ENCODE results near the gene TDG. TPM values are rescaled to one million over a fixed set of nuclear protein-coding genes. Genes with fewer than 3 reads are reported as not detected.
"Not testable (repeated sequence)": the region's sequence is repeated elsewhere in the genome, so short reads cannot be mapped to it uniquely, and the experiment has no call there.

The TDG gene
- total RNA-seq, 1 donor from 2014 or later: 30.6 TPM

DNA sequence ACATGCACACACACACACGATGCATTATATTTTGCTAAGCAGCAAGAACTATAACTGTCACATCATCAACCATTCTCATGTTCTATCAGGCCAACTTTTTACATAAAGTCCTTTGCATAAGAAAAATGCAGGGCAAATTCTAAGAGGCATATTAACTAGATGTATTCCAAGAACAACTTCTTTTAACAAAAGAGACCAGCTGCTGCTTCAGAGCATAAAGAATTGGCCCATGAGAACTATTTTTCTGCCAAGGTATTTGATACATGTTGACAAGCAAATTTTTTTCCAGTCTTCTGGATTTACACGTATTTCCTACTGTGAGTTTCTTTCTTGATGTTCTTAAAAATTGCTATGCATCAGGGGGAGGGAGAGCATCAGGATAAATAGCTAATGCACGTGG is 57.1 kb downstream of the TDG start:
- no peak for DNase-seq (ENCODE audit: low read depth in 2 of 2)

DNA sequence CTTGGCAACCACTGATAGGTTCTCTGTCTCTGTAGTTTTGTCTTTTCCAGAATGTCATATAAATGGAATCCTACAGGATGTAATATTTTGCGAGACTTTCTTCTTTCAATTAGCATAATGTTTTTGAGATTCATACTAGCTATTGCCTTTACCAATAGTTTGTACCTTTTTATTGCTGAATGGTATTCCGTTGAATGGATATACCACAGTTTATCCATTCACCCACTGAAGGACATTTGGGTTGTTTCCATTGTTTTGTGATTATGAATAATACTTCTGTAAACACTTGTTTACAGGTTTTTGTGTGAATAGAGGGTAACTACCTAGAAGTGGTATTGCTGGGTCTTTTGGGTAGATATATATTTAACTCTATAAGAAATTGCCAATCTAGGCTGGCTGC is 58.0 kb downstream of the TDG start:
- DNase-seq (ENCODE audit: low read depth in 2 of 2): no peak

DNA sequence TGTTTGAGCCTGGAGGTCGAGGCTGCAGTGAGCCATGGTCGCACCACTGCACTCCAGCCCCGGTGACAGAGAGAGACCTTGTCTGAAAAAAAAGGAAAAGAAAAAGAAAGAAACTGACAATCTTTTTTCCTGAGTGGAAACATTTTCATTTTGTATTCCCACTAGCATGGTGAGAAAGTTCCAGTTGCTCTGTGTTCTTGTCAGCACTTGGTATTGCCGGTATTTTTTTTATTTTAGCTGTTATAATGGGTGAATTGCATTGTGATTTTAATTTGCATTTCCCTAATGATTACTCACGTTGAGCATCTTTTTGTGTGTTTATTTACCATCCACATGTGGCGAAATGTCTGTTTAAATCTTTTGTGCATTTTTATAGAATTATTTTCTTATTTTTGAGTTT is 58.7 kb downstream of the TDG start:
- no peak for DNase-seq (ENCODE audit: low read depth in 2 of 2)

DNA sequence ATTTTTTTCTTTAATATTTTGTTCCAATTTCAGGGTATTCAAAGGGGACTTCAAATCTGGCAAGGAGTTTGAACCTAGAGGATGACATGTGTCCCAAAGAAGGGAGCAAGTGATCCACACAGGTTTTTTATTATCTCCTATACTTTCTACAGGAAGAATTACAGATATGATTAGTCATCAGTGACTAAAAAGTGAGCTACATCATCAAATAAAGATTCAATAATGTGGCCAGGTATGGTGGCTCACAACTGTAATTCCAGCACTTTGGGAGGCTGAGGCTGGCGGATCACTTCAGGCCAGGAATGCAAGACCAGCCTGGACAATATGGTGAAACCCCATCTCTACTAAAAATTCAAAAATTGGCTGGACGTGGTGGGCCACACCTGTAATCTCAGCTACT is 60.1 kb downstream of the TDG start:
- DNase-seq (ENCODE audit: low read depth in 2 of 2): no peak

DNA sequence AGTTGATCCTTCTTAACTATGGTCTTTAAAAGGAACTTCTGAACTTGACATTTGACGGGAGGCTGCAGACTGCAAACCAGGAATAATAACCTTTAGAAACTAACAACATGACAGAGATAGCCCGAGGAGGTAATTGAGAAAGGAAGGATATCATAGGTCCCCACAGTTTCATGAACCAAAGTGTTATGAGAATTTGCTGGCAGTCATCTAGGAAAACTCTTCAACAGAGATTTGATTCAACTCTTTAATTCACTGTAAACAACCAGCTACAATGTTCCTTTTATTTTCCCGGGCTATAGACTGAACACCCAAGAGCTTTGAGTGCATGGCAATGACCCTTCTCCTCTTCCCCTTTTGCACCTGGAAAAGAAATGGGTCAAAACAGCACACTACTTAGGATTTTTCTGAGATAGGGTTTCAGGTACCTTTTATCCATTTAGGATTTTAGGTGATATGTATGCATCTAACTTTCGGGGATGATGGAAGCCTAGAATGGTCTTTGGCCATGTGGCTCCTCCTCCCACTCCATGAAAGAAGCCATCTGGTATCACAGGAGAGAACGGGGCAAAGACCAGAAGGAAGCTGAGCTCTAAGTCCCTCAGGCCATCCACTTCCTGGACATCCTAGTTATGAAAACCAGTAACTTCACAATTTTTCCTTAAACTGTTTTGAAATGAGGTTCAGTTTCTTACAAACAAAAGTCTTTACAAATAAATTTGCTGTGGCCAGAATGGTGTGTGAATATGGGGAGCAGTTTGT is 61.3 kb downstream of the TDG start:
- DNase-seq (ENCODE audit: low read depth in 2 of 2): no peak

DNA sequence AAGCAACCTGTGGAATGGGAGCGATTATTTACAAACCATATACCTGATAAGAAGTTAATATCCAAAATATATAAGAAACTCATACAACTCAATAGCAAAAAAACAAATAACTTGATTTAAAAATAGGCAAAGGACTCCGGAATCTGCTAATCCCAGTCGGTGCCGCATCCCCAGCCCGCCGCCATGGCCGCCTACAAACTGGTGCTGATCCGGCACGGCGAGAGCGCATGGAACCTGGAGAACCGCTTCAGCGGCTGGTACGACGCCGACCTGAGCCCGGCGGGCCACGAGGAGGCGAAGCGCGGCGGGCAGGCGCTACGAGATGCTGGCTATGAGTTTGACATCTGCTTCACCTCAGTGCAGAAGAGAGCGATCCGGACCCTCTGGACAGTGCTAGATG is 64.9 kb downstream of the TDG start:
- DNase-seq (ENCODE audit: low read depth in 2 of 2): not testable (repeated sequence)

DNA sequence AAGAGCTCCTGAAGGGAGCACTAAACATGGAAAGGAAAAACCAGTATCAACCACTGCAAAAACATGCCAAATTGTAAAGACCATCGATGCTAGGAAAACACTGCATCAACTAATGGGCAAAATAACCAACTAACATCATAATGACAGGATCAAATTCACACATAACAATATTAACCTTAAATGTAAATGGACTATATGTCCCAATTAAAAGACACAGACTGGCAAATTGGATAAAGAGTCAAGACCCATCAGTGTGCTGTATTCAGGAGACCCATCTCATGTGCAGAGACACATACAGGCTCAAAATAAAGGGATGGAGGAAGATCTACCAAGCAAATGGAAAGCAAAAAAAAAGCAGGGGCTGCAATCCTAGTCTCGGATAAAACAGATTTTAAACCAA is 70.5 kb downstream of the TDG start:
- DNase-seq (ENCODE audit: low read depth in 2 of 2): not testable (repeated sequence)

Other genes with a start within 250 kb of the TDG start
- 3.5 and 9.5 TPM in 2 replicates for gene NT5DC3, start 124.6 kb upstream of the TDG start, total RNA-seq
- gene HSP90B1, start 35.5 kb upstream of the TDG start, total RNA-seq: 525 and 1,246 TPM in 2 replicates
- 3.5 and 6.0 TPM in 2 replicates for gene GLT8D2, start 84.3 kb downstream of the TDG start, total RNA-seq
- 12.2 and 25.0 TPM in 2 replicates for gene HCFC2, start 98.7 kb downstream of the TDG start, total RNA-seq
- 9.2 and 11.7 TPM in 2 replicates for gene NFYB, start 172.3 kb downstream of the TDG start, total RNA-seq
- 293 and 303 TPM in 2 replicates for gene TXNRD1, start 249.9 kb downstream of the TDG start, total RNA-seq